H9 (cell line): ENCODE measurements around the gene ABHD5. TPM values are rescaled to one million over a fixed set of nuclear protein-coding genes. Genes with fewer than 3 reads are reported as not detected.

Experiments
- DNase-seq: peaks from one replicate; pipeline ENCODE4 v3.0.0-alpha.2; 2017
- H2AFZ ChIP-seq: one replicate; pipeline ENCODE4 v1.6.1; 2013; ENCODE audit warnings: mild to moderate bottlenecking, low read length, control low read depth, moderate library complexity
- H2AK5ac ChIP-seq: 2 replicates; pipeline ENCODE4 v1.6.1; 2013; ENCODE audit warnings: low read length, control low read depth, mixed read lengths; ENCODE audit not compliant: insufficient read length
- H2BK120ac ChIP-seq: one replicate; pipeline ENCODE4 v1.6.1; 2013; ENCODE audit warnings: low read depth, mild to moderate bottlenecking, low read length, control low read depth, inconsistent platforms; ENCODE audit not compliant: poor library complexity, severe bottlenecking
- H2BK12ac ChIP-seq: 2 replicates; pipeline ENCODE4 v1.6.1; 2013; ENCODE audit warnings: low read length, control low read depth, mixed read lengths, low read depth; ENCODE audit not compliant: insufficient read length
- H2BK15ac ChIP-seq: 2 replicates; pipeline ENCODE4 v1.6.1; 2013; ENCODE audit warnings: low read depth, low read length, control low read depth
- H2BK20ac ChIP-seq: one replicate; pipeline ENCODE4 v1.6.1; 2013; ENCODE audit warnings: low read depth, mild to moderate bottlenecking, low read length, control low read depth, inconsistent platforms; ENCODE audit not compliant: poor library complexity, severe bottlenecking
- H2BK5ac ChIP-seq: 2 replicates; pipeline ENCODE4 v1.6.1; 2013; ENCODE audit warnings: low read length, control low read depth, mixed read lengths; ENCODE audit not compliant: insufficient read length
- H3K14ac ChIP-seq: 2 replicates; pipeline ENCODE4 v1.6.1; 2013; ENCODE audit warnings: low read length, control low read depth; ENCODE audit not compliant: insufficient read depth
- H3K18ac ChIP-seq: 2 replicates; pipeline ENCODE4 v1.6.1; 2013; ENCODE audit warnings: low read depth, mild to moderate bottlenecking, mixed read lengths, low read length, control low read depth; ENCODE audit not compliant: insufficient read length
- H3K23ac ChIP-seq: 2 replicates; pipeline ENCODE4 v1.6.1; 2013; ENCODE audit warnings: low read length, control low read depth, mixed read lengths, low read depth; ENCODE audit not compliant: insufficient read length
- H3K23me2 ChIP-seq: 2 replicates; pipeline ENCODE4 v1.6.1; 2013; ENCODE audit warnings: low read depth, mild to moderate bottlenecking, mixed read lengths, low read length, control low read depth; ENCODE audit not compliant: insufficient read length, poor library complexity, severe bottlenecking
- H3K27ac ChIP-seq: 2 replicates; pipeline ENCODE4 v1.5.1; 2013; ENCODE audit warnings: low read length, control low read depth, mixed read lengths, low read depth; ENCODE audit not compliant: insufficient read length
- H3K27me3 ChIP-seq: 2 replicates; pipeline ENCODE4 v1.6.1; 2013; ENCODE audit warnings: low read length, control low read depth, inconsistent platforms; ENCODE audit not compliant: insufficient read depth
- H3K4ac ChIP-seq: 2 replicates; pipeline ENCODE4 v1.6.1; 2013; ENCODE audit warnings: low read depth, mild to moderate bottlenecking, control low read depth, inconsistent platforms, low read length, moderate library complexity
- H3K4me1 ChIP-seq: 2 replicates; pipeline ENCODE4 v1.6.1; 2013; ENCODE audit warnings: low read length, control low read depth, inconsistent platforms; ENCODE audit not compliant: insufficient read depth
- H3K4me2 ChIP-seq: 2 replicates; pipeline ENCODE4 v1.6.1; 2013; ENCODE audit warnings: low read length, control low read depth, mixed read lengths; ENCODE audit not compliant: insufficient read length, insufficient read depth
- H3K56ac ChIP-seq: 2 replicates; pipeline ENCODE4 v1.6.1; 2013; ENCODE audit warnings: low read depth, mild to moderate bottlenecking, mixed read lengths, low read length, control low read depth; ENCODE audit not compliant: insufficient read length
- H3K79me1 ChIP-seq: 2 replicates; pipeline ENCODE4 v1.6.1; 2013; ENCODE audit warnings: low read depth, mild to moderate bottlenecking, moderate library complexity, low read length, control low read depth, inconsistent platforms; ENCODE audit not compliant: insufficient read depth, poor library complexity, severe bottlenecking
- H3K79me2 ChIP-seq: 2 replicates; pipeline ENCODE4 v1.6.1; 2013; ENCODE audit warnings: low read length, control low read depth, inconsistent platforms; ENCODE audit not compliant: insufficient read depth
- H3K9ac ChIP-seq: 2 replicates; pipeline ENCODE4 v1.6.1; 2013; ENCODE audit warnings: low read length, control low read depth, mixed read lengths; ENCODE audit not compliant: insufficient read length; ENCODE audit errors: extremely low read depth
- H3K9me3 ChIP-seq: one replicate; pipeline ENCODE4 v1.6.1; 2013; ENCODE audit warnings: low read depth, low read length, inconsistent platforms; ENCODE audit not compliant: control insufficient read depth
- H3T11ph ChIP-seq: one replicate; pipeline ENCODE4 v1.6.1; 2013; ENCODE audit warnings: mild to moderate bottlenecking, low read length, control low read depth, inconsistent platforms
- H4K20me1 ChIP-seq: one replicate; pipeline ENCODE4 v1.6.1; 2013; ENCODE audit not compliant: control insufficient read depth, insufficient read length, insufficient read depth
- H4K5ac ChIP-seq: 2 replicates; pipeline ENCODE4 v1.6.1; 2013; ENCODE audit warnings: low read depth, mild to moderate bottlenecking, mixed read lengths, low read length, control low read depth; ENCODE audit not compliant: insufficient read length
- H4K8ac ChIP-seq: replicated peaks from 2 replicates; pipeline ENCODE4 v1.6.1; 2013; ENCODE audit warnings: low read length, control low read depth, mixed read lengths, low read depth; ENCODE audit not compliant: insufficient read length
- H4K91ac ChIP-seq: 2 replicates; pipeline ENCODE4 v1.6.1; 2013; ENCODE audit warnings: low read depth, mild to moderate bottlenecking, moderate library complexity, mixed read lengths, low read length, control low read depth; ENCODE audit not compliant: insufficient read length
- H3K27ac Mint-ChIP-seq, 3 experiments: 2 replicates in 2 of 3; 3 replicates in 1 of 3; pipeline ENCODE4 v1.8.0; 2020 to 2021; ENCODE audit warnings: mixed read lengths in 3 of 3, mild to moderate bottlenecking in 1 of 3, moderate library complexity in 1 of 3
- H3K27me3 Mint-ChIP-seq: 2 replicates; pipeline ENCODE4 v1.8.0; 2021; ENCODE audit warnings: low read depth, mild to moderate bottlenecking, moderate library complexity, mixed read lengths
- H3K36me3 Mint-ChIP-seq, 3 experiments: 2 replicates in 2 of 3; 3 replicates in 1 of 3; pipeline ENCODE4 v1.8.0; 2020 to 2021; ENCODE audit warnings: low read depth in 3 of 3, mixed read lengths in 3 of 3; ENCODE audit not compliant: insufficient read depth in 1 of 3
- H3K4me1 Mint-ChIP-seq, 2 experiments: 2 replicates each; pipeline ENCODE4 v1.8.0; 2020; ENCODE audit warnings: mixed read lengths in 2 of 2
- H3K4me3 Mint-ChIP-seq, 2 experiments: 2 replicates in 1 of 2; 3 replicates in 1 of 2; pipeline ENCODE4 v1.8.0; 2020 to 2021; ENCODE audit warnings: mild to moderate bottlenecking in 2 of 2, mixed read lengths in 2 of 2, moderate library complexity in 1 of 2
- H3K9me3 Mint-ChIP-seq, 2 experiments: 2 replicates in 1 of 2; 3 replicates in 1 of 2; pipeline ENCODE4 v1.8.0; 2020; ENCODE audit warnings: mild to moderate bottlenecking in 2 of 2, mixed read lengths in 2 of 2, moderate library complexity in 1 of 2
- WGBS: extraction: QIAGEN DNeasy Blood & Tissue Kit; methylation state at CpG from one replicate; pipeline ENCODE4 v1.1.7; 2013; ENCODE audit warnings: missing lambda C conversion rate, low lambda C conversion rate, mixed read lengths; ENCODE audit not compliant: insufficient read length; ENCODE audit errors: extremely low coverage; 5-methylcytosine and 5-hydroxymethylcytosine counted together
- total RNA-seq: library from RNA; stranded (reverse); gene quantifications from 2 replicates; pipeline ENCODE4 v1.2.1, GENCODE V29; 2021
- TF ChIP-seq, protein P1 (sequence below): fragments of 200-600 bp; sonication (generic); conservative IDR thresholded peaks from 3 replicates; pipeline ENCODE4 v1.8.0; 2021; ENCODE audit warnings: antibody characterized with exemption, mild to moderate bottlenecking

Gene ABHD5
- total RNA-seq, 1 experiment from 2014 or later: 13.1 TPM

GRCh38 chr3:43758592-43759225, 68.0 kb downstream of the ABHD5 start:
- H3K27me3 ChIP-seq: no peaks in the 10 kb centered on the region
- H3K4me1 Mint-ChIP-seq: peaks cover 15 to 17% of the 10 kb centered on the region in 2 experiments
- DNase-seq: no peak
- H3T11ph ChIP-seq: no peak overlapping the region
- H2BK20ac ChIP-seq: no peak overlapping the region
- no peak overlapping the region for H2AFZ ChIP-seq
- H3K27ac Mint-ChIP-seq: peak overlapping the region in 1 of 3 experiments; percentile 44; a peak in 1 of 7 replicates
- WGBS: no CpG with 5 or more reads among the region's 4 CpGs
- H2BK15ac ChIP-seq: no peak overlapping the region
- no peak overlapping the region for H3K4me2 ChIP-seq
- no peaks in the 10 kb centered on the region for H4K20me1 ChIP-seq
- H2AK5ac ChIP-seq: no peak overlapping the region
- no peak overlapping the region for H3K56ac ChIP-seq
- H3K79me2 ChIP-seq: no peaks in the 10 kb centered on the region
- H3K9me3 Mint-ChIP-seq: no peaks in the 10 kb centered on the region
- no peak overlapping the region for H3K23ac ChIP-seq
- H2BK12ac ChIP-seq: no peak overlapping the region
- no peak overlapping the region for H3K27ac ChIP-seq
- no peaks in the 10 kb centered on the region; the same call in 1 of the 2 replicates for H3K27me3 Mint-ChIP-seq
- no peak overlapping the region for H3K4me3 Mint-ChIP-seq
- no peak overlapping the region for H2BK5ac ChIP-seq
- H4K91ac ChIP-seq: no peak overlapping the region
- no peaks in the 10 kb centered on the region for H3K23me2 ChIP-seq
- H3K18ac ChIP-seq: no peak overlapping the region
- peaks cover 3% of the 10 kb centered on the region; the same call in 1 of the 2 replicates for H3K4me1 ChIP-seq
- H3K4ac ChIP-seq: no peak overlapping the region
- no peak overlapping the region for H4K8ac ChIP-seq
- H3K36me3 Mint-ChIP-seq: no peaks in the 10 kb centered on the region
- no peak overlapping the region for H3K14ac ChIP-seq
- H3K9ac ChIP-seq: no peak overlapping the region
- no peaks in the 10 kb centered on the region for H3K9me3 ChIP-seq
- H2BK120ac ChIP-seq: no peak overlapping the region
- H3K79me1 ChIP-seq: no peaks in the 10 kb centered on the region
- no peak overlapping the region for H4K5ac ChIP-seq
- TF ChIP-seq, protein P1, sequence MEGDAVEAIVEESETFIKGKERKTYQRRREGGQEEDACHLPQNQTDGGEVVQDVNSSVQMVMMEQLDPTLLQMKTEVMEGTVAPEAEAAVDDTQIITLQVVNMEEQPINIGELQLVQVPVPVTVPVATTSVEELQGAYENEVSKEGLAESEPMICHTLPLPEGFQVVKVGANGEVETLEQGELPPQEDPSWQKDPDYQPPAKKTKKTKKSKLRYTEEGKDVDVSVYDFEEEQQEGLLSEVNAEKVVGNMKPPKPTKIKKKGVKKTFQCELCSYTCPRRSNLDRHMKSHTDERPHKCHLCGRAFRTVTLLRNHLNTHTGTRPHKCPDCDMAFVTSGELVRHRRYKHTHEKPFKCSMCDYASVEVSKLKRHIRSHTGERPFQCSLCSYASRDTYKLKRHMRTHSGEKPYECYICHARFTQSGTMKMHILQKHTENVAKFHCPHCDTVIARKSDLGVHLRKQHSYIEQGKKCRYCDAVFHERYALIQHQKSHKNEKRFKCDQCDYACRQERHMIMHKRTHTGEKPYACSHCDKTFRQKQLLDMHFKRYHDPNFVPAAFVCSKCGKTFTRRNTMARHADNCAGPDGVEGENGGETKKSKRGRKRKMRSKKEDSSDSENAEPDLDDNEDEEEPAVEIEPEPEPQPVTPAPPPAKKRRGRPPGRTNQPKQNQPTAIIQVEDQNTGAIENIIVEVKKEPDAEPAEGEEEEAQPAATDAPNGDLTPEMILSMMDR: no peak
